Left forelimb (tissue), 1 donor: ENCODE data around the gene SLC38A10.

ENCODE experiments used
- DNase-seq: peaks from one replicate; pipeline ENCODE4 v3.0.0-alpha.2; 2018; ENCODE audit warnings: low spot score

SLC38A10 gene

GRCh38 chr17:81207610-81208581 lies 87.2 kb downstream of the SLC38A10 start:
- no peak for DNase-seq

- no peak for DNase-seq
These were observed 88.5 kb downstream of the SLC38A10 start for GRCh38 chr17:81206657-81207056.

GRCh38 chr17:81206166-81206565 lies 88.9 kb downstream of the SLC38A10 start:
- DNase-seq, result no peak

- DNase-seq, result no peak
These were observed 90.5 kb downstream of the SLC38A10 start for GRCh38 chr17:81204578-81204977.

- DNase-seq, result no peak
These were observed 92.0 kb downstream of the SLC38A10 start for GRCh38 chr17:81203136-81203535.

- no peak for DNase-seq
These were observed 92.8 kb downstream of the SLC38A10 start for GRCh38 chr17:81202318-81202717.

- DNase-seq, result no peak
These were observed 94.2 kb downstream of the SLC38A10 start for GRCh38 chr17:81200695-81201580.

- no peak for DNase-seq
These were observed 94.9 kb downstream of the SLC38A10 start for GRCh38 chr17:81200201-81200600.

- DNase-seq, result no peak
These were observed 95.7 kb downstream of the SLC38A10 start for GRCh38 chr17:81199482-81199830.

- no peak for DNase-seq
These were observed 96.2 kb downstream of the SLC38A10 start for GRCh38 chr17:81198826-81199481.

GRCh38 chr17:81197831-81198490 lies 97.1 kb downstream of the SLC38A10 start:
- no peak for DNase-seq

GRCh38 chr17:81197409-81197795 lies 97.7 kb downstream of the SLC38A10 start:
- DNase-seq, result no peak

GRCh38 chr17:81196505-81197408 lies 98.3 kb downstream of the SLC38A10 start:
- no peak for DNase-seq

GRCh38 chr17:81195941-81196495 lies 99.1 kb downstream of the SLC38A10 start:
- DNase-seq, result no peak
